Ectodermal cell (in vitro differentiated cells): ENCODE data around the gene KLK11. TPM values are rescaled to one million over a fixed set of nuclear protein-coding genes. Genes with fewer than 3 reads are reported as not detected.

Experiments used
- H3K27ac ChIP-seq: 2 replicates; pipeline ENCODE4 v1.7.0; 2013; ENCODE audit warnings: mild to moderate bottlenecking, low read depth, low read length; ENCODE audit not compliant: insufficient read depth, poor library complexity, severe bottlenecking
- H3K27me3 ChIP-seq: 2 replicates; pipeline ENCODE4 v1.7.0; 2013; ENCODE audit warnings: mild to moderate bottlenecking, low read length; ENCODE audit not compliant: insufficient read depth, control insufficient read depth, poor library complexity, severe bottlenecking
- H3K36me3 ChIP-seq: one replicate; pipeline ENCODE4 v1.7.0; 2013; ENCODE audit warnings: low read length; ENCODE audit not compliant: control insufficient read depth, insufficient read depth
- H3K4me1 ChIP-seq: one replicate; pipeline ENCODE4 v1.7.0; 2013; ENCODE audit warnings: low read length; ENCODE audit not compliant: control insufficient read depth, insufficient read depth
- H3K4me3 ChIP-seq: 2 replicates; pipeline ENCODE4 v1.7.0; 2013; ENCODE audit warnings: low read depth, low read length, control low read depth; ENCODE audit not compliant: insufficient read depth
- H3K9me3 ChIP-seq: 2 replicates; pipeline ENCODE4 v1.7.0; 2013; ENCODE audit warnings: mild to moderate bottlenecking, low read length, moderate library complexity; ENCODE audit not compliant: control insufficient read depth
- WGBS, 2 experiments: methylation state at CpG; one replicate each; pipeline ENCODE4 v1.1.7; 2013; ENCODE audit warnings: missing lambda C conversion rate in 2 of 2; 5-methylcytosine and 5-hydroxymethylcytosine counted together
- polyA plus RNA-seq, 4 experiments: library from polyadenylated mRNA; stranded (reverse); fragments of 50-300 nt; gene quantifications; one replicate each; pipeline ENCODE4 v1.2.3, GENCODE V29; 2013

KLK11 gene
- not detected for polyA plus RNA-seq (2013, experiment 1 of 4)
- not detected for polyA plus RNA-seq (2013, experiment 2 of 4)
- not detected for polyA plus RNA-seq (2013, experiment 3 of 4)
- polyA plus RNA-seq (2013, experiment 4 of 4): not detected

GRCh38 chr19:51026554-51026831 is at the start of gene KLK11:
Gene KLK11, minus strand, starts transcription at chr19:51026616. Its CDS starts 985 bp downstream, at chr19:51025631.
- H3K27me3 ChIP-seq: no peaks in the 10 kb centered on the region
- H3K27ac ChIP-seq: no peak within 1 kb of the TSS
- 91 to 92% methylated on average over 11 of the region's 11 CpGs for WGBS, 2 experiments
- H3K9me3 ChIP-seq: no peaks in the 10 kb centered on the region
- peaks cover 25% of the 10 kb centered on the region for H3K4me1 ChIP-seq
- H3K4me3 ChIP-seq: no peak within 1 kb of the TSS
- no peaks in the 10 kb centered on the region for H3K36me3 ChIP-seq

- H3K9me3 ChIP-seq: no peaks in the 10 kb centered on the region
- H3K4me3 ChIP-seq: no peak overlapping the region
- 96 to 97% methylated on average over 5 of the region's 5 CpGs for WGBS, 2 experiments
- H3K27me3 ChIP-seq: no peaks in the 10 kb centered on the region
- H3K36me3 ChIP-seq: no peaks in the 10 kb centered on the region
- no peaks in the 10 kb centered on the region for H3K4me1 ChIP-seq
- H3K27ac ChIP-seq: no peak overlapping the region
Measured at GRCh38 chr19:51075998-51076397, 49.6 kb upstream of the KLK11 start.

- no peaks in the 10 kb centered on the region for H3K36me3 ChIP-seq
- no peak overlapping the region for H3K4me3 ChIP-seq
- peaks cover 4% of the 10 kb centered on the region for H3K27me3 ChIP-seq
- 90 to 92% methylated on average over 4 of the region's 4 CpGs for WGBS, 2 experiments
- no peaks in the 10 kb centered on the region for H3K9me3 ChIP-seq
- H3K4me1 ChIP-seq: no peaks in the 10 kb centered on the region
- H3K27ac ChIP-seq: no peak overlapping the region
Measured at GRCh38 chr19:51071095-51071405, 44.6 kb upstream of the KLK11 start.

- no peak overlapping the region for H3K27ac ChIP-seq
- 90 to 91% methylated on average over 5 of the region's 5 CpGs for WGBS, 2 experiments
- H3K36me3 ChIP-seq: no peaks in the 10 kb centered on the region
- no peaks in the 10 kb centered on the region for H3K9me3 ChIP-seq
- H3K27me3 ChIP-seq: peaks cover 9% of the 10 kb centered on the region
- H3K4me3 ChIP-seq: no peak overlapping the region
- H3K4me1 ChIP-seq: no peaks in the 10 kb centered on the region
Measured at GRCh38 chr19:51070334-51071094, 44.1 kb upstream of the KLK11 start.

- Histone ChIP-seq H3K27me3 (peaks cover 25% of the 10 kb centered on the region), H3K27ac (no peak overlapping the region), H3K36me3 (no peaks in the 10 kb centered on the region), H3K9me3 (no peaks in the 10 kb centered on the region), H3K4me1 (no peaks in the 10 kb centered on the region), H3K4me3 (no peak overlapping the region)
- 87% methylated on average over 7 of the region's 7 CpGs for WGBS, 2 experiments
Measured at GRCh38 chr19:51066393-51067186, 40.2 kb upstream of the KLK11 start.

GRCh38 chr19:51065221-51065960 is 39.0 kb upstream of the KLK11 start:
- Histone ChIP-seq H3K4me3 (no peak overlapping the region), H3K36me3 (no peaks in the 10 kb centered on the region), H3K27me3 (peaks cover 25% of the 10 kb centered on the region), H3K4me1 (no peaks in the 10 kb centered on the region), H3K9me3 (no peaks in the 10 kb centered on the region), H3K27ac (no peak overlapping the region)
- 13% methylated on average over 25 of the region's 25 CpGs for WGBS, 2 experiments

GRCh38 chr19:51064534-51065220 is 38.3 kb upstream of the KLK11 start, which contains the start of gene KLK13:
Gene KLK13, minus strand, starts transcription at chr19:51065092. Its CDS starts 25 bp downstream, at chr19:51065067.
- WGBS, 2 experiments: 16 to 18% methylated on average over 37 to 38 of the region's 38 CpGs
- Histone ChIP-seq H3K4me1 (no peaks in the 10 kb centered on the region), H3K27me3 (peaks cover 25% of the 10 kb centered on the region), H3K9me3 (no peaks in the 10 kb centered on the region), H3K36me3 (no peaks in the 10 kb centered on the region), H3K4me3 (no peak within 1 kb of the TSS), H3K27ac (no peak within 1 kb of the TSS)

GRCh38 chr19:51063664-51064063 is 37.2 kb upstream of the KLK11 start:
- Histone ChIP-seq H3K27me3 (peaks cover 25% of the 10 kb centered on the region), H3K9me3 (no peaks in the 10 kb centered on the region), H3K27ac (no peak overlapping the region), H3K4me3 (no peak overlapping the region), H3K36me3 (no peaks in the 10 kb centered on the region), H3K4me1 (no peaks in the 10 kb centered on the region)
- 94 to 95% methylated on average over 7 of the region's 7 CpGs for WGBS, 2 experiments

- H3K4me3 ChIP-seq: no peak overlapping the region
Measured at GRCh38 chr19:51060973-51061372, 34.6 kb upstream of the KLK11 start.

More at GRCh38 chr19:51060973-51061372, 34.6 kb upstream of the KLK11 start:
- H3K27ac ChIP-seq: no peak overlapping the region
- no peaks in the 10 kb centered on the region for H3K36me3 ChIP-seq
- no peaks in the 10 kb centered on the region for H3K9me3 ChIP-seq
- H3K4me1 ChIP-seq: no peaks in the 10 kb centered on the region
- WGBS, 2 experiments: 0% methylated on average over 1 of the region's 1 CpG
- peaks cover 21% of the 10 kb centered on the region for H3K27me3 ChIP-seq
